Stimulated activated CD4-positive, alpha-beta T cell treated with anti-CD3 and anti-CD28 coated beads, Interleukin-2, amount 100 ng/mL, for 48 hours (primary cell): ENCODE measurements around the gene GALNT16.

Experiments
- DNase-seq, 2 donors: peaks; one replicate each; pipeline ENCODE4 v3.0.0-alpha.2; 2020

Gene GALNT16

DNA sequence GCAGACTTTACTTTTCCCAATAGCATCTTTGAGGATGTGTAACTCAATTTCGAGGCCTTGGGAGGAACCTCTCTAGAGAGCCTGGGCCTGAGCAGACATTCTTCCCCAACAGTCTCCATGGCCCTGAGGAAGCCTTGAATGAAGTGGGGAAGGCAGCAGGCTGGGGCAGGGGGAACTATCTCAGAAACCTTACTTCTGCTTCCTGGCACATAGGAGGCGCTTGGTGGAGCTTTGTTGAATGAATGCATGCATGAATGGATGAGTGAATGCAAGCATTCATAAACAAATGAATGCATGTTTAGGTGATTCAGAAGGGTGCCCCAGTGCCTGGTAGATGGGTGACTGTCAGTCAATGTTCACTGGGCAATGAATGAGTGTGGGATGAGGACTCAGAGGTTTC is 58.3 kb downstream of the GALNT16 start:
- DNase-seq: no peak

DNA sequence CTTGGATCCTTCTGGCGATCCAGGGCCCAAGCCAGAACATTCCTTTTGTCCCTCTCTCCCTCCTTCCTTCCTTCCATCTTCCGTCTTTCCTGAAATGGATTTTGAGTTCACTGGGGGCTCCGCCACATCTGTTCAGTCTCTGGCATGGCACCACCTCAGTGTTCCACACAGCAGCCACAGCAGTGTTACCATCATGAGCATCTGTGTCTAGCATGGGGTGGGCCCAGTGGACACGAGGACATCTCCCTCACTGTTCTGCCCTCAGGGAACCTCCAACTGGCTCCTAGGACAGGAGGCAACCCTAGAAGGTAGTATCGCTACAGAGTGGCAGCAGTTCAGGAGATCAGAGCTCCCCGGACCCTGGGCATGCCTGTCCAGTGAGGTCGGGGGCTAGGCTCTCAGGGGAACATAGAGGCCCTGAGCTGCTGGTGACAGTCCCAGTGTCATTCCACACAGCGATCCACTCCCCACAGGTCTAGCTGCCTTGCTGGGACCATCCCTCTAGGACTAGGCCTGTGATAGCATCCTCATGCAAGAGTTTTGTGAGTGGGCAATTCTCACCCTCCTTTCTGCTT is 59.0 kb downstream of the GALNT16 start:
- DNase-seq: no peak

DNA sequence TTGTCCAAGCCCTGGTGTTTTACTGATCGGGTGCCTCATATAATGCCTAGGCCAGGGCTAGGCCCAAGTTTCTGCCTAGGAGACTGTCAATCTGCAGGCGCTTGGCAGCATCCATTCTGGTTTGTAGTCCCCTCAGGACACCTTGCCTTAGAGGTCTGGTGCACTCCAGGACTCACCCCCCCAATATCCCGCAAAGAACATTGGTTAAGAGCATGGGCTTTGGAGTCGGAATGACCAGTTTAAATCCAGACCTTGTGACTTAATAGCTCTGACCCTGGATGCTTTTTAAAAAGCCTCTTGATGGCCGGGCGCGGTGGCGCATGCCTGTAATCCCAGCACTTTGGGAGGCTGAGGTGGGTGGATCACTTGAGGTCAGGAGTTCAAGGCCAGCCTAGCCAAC is 60.0 kb downstream of the GALNT16 start:
- no peak for DNase-seq

DNA sequence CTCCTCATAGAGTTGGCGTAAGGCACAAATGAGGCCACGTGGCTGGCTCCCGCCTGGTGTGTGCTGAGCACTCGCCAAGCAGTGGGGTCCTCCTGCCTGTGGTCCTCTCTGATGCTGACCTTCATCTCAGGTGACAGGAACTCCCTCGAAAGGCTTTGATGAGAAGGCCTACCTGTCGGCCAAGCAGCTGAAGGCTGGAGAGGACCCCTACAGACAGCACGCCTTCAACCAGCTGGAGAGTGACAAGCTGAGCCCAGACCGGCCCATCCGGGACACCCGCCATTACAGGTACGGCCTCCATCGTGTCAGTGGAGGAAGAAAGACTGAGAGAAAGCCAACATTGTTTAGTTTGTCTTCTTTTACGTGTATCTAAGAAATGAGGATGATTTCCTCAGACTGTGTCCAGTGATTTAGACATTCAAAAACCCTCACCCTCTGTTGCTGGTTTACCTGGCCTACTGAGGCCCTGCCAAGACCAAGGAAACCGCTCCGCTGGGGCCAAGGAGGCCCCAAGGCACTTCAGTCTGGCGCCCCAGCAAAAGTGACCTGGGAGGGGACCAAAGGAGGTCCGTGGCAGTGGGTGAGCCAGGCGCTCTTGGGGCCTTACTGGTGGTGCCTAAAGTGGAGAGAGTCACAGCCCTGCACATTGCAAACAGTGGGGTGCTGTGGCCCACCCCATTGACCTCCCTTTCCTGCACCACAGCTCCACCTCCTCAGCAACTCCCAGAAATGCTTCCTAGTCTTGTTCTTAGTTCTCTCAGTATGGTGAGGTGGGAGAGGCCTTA is 60.8 kb downstream of the GALNT16 start:
- DNase-seq: no peak

DNA sequence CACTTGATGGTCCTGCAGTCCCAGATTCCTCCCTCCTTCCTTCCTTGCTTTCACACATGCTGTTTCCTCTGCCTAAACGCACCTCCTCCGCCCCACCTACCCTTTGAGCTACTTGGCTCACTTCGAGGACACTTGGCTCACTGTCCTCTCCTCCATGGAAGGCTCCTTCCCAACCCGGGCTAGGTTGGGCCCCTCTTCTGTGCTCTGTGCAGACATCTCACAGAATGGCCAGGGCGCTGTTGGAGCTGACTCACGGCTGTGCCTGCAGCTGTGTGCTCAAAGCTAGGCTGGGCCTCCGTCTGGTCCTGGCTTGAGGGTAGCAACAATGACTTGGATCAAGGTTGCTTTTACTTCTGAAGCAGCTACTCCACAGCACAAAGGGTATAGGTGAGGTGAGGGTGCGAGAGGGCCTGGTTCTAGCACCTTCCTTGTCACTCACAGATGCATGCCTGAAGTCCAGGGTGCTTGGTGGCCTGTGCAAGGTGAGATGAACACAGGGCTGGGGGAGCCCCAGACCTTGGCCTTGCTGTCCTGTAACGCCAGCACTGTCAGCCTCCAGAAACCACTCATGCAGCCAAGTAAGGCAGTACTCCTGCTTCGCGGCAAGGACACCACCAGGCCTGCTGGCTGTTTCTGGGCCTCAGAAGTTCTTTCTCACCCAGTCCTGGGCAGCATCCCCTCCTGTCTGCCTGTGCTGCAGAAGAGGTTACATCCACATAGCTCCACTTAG is 61.8 kb downstream of the GALNT16 start:
- DNase-seq: no peak

DNA sequence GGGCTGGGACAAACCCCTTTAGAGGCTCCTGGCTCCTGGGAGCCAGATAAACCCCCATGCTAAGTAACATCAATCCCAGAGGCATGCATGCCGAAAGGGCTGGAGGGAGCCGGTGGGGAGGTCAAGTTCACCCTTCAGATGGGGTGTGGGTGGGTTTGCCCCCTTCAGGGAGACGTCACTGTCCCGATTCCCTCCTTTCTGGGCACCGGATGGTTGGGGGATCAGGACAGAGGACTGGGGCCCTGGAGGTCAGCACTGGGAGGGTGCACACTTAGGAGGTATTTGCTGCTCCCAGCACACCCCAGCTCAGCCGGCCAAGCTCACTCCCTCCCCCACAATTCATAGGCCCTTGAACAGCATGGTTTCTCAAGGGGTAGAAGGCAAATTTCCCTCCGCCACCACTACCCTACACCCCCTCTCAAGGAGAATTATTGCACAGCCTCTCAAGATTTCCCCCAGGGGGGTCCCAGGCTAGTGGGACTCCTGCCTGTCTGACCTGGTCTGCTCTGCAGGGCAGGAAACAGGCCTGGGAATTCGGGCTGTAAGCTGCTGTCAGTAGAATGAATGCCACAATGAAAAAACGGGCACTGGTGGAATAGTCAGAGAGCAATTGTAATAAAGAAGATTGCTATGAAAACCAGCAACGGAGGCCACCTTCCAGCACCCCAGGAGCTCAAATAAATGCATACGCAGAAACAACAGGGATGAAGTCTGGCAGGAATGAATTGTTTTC is 63.5 kb downstream of the GALNT16 start:
- no peak for DNase-seq

DNA sequence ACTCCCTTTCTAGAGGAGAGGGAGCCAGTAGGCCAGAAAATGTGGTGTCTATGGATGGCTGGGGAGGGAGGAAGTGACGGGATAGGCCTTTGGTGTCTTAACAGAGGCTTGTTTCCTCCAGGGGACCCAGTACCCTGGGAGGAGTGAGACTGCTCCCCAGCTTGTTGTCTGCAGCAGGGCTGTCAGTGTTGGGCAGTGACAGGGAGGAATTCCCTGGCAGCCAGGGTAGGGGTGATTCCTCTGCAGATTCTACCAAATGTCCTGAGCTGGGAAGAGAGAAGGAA is 64.0 kb downstream of the GALNT16 start:
- no peak for DNase-seq

DNA sequence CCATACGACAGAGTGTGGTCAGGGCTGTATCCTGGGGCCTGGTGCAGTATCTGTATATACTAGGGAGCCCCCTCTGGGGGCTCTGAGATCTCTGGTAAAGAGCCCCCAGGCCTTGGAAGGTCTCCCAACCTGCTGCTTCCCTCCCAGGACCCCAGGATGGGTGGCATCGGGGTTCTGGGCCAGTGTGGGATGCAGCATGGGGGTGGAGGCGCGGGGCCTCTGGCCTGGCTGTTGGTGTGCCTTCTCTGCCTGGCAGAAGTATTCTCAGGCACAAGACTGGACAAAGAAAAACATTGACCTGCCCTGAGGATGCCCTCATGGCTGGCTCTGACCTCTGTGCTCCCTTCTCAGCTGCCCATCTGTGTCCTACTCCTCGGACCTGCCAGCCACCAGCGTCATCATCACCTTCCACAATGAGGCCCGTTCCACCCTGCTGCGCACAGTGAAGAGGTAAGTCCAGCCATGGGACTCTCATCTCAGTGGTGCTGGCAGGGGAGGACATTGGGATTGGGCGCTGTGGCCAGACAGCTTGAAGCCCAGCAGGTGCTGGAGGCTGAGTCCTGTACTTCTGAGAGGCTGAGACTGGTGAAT is 64.5 kb downstream of the GALNT16 start:
- DNase-seq: no peak

DNA sequence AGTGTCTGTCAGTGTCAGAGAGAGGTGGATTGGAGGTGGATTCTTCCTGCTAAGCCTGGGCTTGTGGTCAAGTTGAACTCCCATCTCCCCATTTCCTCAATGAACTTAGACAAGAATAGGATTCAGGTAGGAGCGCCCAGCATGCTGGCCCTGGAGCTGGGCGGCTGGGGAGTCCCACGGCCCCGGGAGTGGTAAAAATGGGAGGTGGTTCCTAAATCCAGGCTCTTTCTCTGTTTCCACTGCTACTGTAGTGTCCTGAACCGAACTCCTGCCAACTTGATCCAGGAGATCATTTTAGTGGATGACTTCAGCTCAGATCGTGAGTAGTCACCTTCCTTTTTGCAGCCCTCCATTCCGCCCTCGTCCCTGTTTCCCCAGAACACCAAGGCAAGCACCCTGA is 65.1 kb downstream of the GALNT16 start:
- no peak for DNase-seq

DNA sequence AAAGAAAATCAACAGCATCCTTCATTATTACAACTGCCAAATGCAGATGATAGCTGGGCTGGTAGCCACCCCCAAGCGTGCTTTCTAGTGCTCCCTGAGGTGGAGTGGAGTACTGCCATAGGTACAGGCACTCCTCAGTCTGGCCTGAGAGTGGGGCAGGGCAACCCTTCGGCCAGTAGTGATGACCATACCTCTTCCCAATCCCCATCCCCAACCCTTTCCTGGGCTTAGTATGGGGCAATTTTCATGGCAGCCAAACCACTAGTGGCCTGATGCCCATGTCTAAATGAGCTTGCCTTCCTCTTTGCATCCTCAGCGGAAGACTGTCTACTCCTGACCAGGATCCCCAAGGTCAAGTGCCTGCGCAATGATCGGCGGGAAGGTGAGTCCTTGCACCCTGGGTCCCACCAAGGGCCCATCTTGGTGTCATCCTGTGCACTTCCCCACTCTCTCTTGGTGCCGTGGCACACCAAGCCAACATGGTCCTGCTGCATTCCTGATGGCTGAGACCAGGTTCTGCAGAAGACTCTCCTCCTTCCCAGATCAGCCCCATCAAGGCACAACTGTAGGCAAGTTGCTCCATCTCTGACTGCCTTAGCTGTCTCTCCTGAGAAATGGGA is 65.8 kb downstream of the GALNT16 start:
- no peak for DNase-seq

DNA sequence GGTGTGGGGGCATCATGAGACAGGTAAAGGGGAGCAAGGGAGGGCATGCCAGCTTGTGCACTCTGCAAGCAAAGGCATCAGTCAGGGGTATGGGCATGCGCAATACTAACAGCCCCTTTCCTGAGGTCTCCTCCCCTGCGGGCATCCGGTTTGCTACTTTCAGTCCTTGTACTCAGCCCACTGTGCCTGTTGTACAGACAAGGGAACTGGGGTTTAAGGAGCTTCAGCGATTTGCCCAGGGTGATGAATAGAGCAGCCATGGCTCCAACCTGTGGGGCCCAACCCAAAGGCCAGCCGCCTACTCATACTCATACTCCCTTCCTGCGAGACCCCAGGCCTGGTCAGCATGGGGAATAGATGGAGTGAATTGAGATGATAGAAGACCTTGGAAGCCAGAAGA is 66.7 kb downstream of the GALNT16 start:
- DNase-seq: no peak

DNA sequence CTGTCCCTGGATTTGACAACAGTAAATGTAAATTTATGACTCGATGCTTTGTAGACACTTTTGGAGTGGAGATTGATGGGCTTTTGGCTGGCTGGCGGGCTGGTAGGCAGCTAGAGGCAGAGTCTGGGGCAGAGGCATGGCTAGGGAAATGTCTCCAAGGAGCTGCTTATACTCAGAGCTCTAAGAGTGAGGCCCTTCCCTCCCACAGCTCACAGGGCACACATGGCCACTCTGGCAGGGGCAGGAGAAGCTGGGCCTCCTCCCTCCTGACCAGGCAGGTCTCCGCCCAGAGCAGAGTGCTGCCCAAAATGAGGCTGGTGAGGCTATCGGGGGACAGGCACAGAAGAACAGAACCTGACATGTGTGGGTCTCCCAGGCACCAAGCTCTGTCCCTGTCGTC is 67.5 kb downstream of the GALNT16 start:
- no peak for DNase-seq

DNA sequence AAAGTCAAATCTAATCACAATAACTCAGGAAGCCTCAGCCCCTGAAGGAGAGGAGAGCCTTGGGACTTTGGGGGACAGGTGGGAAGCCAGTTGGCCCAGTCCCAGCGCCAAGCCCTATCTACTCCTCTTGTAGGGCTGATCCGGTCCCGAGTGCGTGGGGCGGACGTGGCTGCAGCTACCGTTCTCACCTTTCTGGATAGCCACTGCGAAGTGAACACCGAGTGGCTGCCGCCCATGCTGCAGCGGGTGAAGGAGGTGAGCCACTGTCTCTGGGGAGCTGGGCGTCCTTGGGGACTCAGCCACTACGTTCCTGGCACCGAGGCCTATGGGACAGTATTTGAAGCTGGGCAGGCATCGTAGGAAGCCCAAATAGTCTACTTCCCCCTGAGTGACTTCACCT is 68.4 kb downstream of the GALNT16 start:
- no peak for DNase-seq

DNA sequence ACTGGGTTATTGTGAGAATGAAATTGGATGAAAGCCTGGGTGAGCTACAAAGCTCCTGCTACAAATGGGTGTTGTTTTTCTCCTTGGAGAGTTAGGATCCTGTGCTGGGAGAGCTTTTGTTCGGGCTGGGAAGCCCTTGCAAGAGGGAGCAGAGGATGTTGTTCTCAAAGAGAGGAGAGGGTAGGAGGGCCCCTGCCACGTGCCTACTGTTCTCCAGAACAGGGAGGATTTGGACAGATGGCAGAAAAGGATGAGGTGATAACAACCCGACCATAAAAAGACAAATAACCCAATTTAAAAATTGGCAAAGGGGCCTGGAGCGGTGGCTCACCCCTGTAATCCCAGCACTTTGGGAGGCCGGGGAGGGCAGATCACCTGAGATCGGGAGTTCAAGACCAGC is 68.8 kb downstream of the GALNT16 start:
- no peak for DNase-seq

DNA sequence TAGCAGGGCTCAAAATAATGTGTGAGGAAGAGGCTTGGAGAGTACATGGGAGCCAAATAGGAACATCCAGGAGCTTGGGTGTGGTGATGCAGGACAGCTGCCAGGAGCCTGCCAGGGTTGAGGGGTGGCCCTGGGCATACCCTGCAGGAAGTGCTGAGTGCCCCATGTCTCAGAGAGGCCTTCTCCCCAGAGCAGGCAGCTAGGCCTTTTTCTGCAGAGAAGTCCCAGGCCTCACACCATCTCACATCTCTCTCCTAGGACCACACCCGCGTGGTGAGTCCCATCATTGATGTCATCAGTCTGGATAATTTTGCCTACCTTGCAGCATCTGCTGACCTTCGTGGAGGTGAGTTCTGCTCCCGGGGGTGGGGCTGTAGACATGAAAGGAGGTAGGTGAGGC is 71.2 kb downstream of the GALNT16 start:
- DNase-seq: no peak

DNA sequence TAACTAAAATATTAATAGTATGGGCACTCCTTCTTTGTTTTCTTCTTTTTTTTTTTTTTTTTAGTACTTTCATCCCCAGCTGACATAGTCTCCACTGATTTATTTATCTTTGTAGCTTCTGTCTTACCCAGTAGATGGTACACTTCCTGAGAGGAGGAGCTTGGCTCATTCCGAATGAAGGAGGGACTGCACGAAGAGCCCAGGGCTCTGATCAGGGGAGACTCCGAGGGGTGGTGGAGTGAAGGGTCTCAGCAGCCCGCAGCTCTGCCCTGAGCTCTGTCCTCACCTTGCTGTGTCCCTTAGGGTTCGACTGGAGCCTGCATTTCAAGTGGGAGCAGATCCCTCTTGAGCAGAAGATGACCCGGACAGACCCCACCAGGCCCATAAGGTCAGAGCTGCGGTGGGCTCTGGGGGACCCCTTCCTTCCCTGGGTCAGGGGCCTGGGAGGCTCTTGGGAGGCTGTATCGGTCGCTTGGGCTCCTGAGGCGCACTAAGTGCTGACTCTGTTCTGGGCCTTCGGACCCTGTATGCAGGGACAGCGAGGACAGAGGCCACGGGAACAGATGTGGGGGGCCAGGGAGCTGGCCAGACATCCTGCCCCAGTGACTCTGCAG is 72.9 kb downstream of the GALNT16 start:
- DNase-seq: no peak

DNA sequence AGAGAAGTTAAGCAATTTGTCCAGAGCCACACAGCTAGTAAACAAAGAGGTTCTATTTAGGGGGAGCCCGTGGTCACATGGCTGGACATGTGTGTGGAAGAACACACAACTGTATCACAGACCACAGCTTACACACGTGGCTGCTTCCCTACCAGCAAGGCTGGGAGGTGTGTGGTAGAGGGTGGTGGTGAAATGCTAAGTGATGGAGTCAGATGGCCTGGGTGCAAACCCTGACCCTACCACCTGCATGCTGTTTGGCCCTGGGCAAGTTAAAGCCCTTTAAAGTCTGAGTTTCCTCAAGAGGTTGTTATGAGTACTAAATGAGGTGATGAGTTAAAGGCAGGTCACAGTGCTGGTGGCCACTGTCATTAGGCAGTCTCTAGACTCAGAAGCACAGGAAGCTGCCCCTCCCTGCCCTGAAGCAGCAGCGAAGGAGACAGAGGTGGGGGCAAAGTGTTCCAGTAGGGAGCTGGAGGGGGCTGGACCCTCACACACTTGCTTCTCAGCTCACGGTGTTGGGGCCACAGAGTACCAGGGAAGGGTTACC is 73.9 kb downstream of the GALNT16 start:
- DNase-seq: no peak

DNA sequence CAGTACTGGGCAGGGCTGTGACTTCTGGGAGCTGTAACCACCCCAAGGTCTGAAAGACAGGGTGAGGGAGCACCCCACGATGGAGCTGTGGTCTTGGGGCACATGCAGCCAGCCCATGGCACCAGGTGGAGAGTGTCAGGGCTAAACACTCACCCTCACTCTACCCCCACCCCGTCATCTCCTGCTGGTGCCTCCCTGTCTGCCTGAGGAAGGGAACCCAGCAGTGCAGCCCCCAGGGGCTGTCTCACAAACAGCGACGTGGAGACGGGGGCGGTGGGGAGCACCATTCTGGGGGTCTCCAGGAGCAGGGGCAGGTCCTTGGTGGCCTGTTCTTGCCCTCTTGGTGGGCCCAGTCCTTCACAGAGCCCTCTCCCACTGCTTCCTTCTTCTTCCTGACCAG is 74.6 kb downstream of the GALNT16 start:
- DNase-seq: no peak

DNA sequence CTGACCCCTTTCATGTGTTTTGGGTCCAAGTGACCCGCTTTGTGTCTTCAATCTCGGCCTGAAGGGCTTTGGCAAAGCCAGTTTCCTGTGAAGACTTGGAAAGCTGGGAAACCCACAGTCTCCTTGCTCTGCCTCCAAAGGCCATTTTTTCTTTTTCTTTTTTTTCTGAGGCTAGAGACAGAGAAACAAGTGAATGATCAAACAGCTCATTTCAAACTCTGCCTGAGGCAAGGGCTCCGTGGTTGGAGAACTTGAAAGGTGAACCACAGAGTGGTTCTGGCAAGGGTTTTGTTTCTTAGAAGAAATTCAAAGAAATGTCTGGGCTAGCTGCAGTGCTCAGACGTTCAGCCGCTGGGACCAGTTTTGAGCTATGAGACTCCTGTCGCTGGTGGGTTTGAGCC is 75.4 kb downstream of the GALNT16 start:
- no peak for DNase-seq

DNA sequence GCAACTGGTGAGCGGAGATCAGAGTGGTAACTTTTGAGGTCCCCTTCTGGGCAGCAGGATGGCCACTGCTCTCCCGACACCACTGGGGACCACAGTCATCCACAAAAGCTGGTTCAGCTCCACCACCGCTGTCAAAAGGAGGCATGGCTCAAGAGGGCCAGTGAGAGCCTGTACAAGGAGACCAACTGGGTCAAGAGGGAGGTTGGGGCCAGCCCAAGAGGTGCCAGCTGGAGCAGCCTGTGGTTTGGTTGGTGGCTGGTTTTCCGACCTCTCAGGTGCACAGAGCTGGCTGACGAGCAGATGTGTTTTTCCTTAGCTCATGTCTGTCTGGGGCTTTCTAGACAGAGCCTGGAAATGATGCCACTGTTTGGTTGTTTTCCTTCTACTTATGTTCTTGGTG is 78.0 kb downstream of the GALNT16 start:
- DNase-seq: no peak

DNA sequence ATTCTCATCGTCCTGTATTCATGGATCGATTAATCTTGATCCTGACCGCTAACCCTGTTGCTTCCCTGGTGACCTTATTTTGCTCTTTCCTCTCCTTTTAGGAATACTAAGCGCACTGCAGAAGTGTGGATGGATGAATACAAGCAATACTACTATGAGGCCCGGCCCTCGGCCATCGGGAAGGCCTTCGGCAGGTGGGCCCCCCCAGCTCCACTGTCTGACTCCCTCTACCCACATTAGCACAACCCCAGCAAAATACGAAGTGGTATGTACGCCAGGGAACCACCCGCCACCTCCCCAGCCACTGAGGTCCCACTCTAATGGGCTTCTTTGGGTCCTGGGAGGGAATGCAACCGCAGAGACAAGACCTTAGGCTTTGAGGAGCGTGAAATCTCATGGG is 79.5 kb downstream of the GALNT16 start:
- no peak for DNase-seq

DNA sequence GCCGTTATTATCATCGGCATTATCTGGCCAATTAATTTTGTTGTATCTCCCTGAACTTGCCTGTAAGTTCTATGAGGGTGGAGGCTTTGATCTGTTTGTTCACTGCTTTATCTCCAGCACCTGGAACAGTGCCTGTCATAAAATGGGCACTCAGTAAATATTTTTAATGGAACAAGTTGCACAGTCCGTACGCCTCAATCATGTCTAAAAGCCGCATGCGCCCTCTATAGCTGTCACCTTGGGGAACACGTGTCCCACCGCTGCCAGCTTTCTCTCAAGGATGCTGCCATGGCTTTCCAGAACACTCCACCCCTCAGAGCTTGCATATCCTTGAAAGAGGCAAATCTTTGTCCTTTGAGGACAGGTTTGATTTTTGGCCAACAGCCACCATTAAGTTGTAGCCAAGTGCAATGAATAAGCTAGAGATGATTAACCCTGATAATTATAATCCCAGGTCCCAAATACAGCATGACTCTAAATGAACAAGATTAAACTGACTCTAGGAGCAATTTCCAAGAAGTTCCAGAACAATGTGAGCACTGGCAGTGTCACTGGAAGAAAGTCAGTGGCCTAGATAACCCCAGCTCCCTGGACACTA is 83.1 kb downstream of the GALNT16 start:
- no peak for DNase-seq
